CD4-positive, alpha-beta T cell treated with Interleukin-12 subunit alpha and Interleukin-12 subunit beta, for 1 hour (primary cell): ENCODE data around the gene TRAK1.

Source experiments
- DNase-seq: peaks from one replicate; pipeline ENCODE4 v3.0.0-alpha.2; 2020

The TRAK1 gene

GRCh38 chr3:42262525-42262924 is 171.4 kb downstream of the TRAK1 start:
- DNase-seq, result no peak

GRCh38 chr3:42263354-42264346 is 172.5 kb downstream of the TRAK1 start:
- DNase-seq, result no peak

GRCh38 chr3:42264399-42265058 is 173.4 kb downstream of the TRAK1 start:
- no peak for DNase-seq

GRCh38 chr3:42265059-42265991 is 174.2 kb downstream of the TRAK1 start:
- no peak for DNase-seq

GRCh38 chr3:42266085-42266484 is 174.9 kb downstream of the TRAK1 start, which contains the start of gene CCK:
Gene CCK, minus strand, starts transcription at chr3:42266185. Its CDS starts 2,555 bp downstream, at chr3:42263630.
- DNase-seq, result no peak

GRCh38 chr3:42267878-42268277 is 176.7 kb downstream of the TRAK1 start:
- no peak for DNase-seq

- DNase-seq, result no peak
Measured at GRCh38 chr3:42269647-42270046, 178.5 kb downstream of the TRAK1 start.

GRCh38 chr3:42270561-42270960 is 179.4 kb downstream of the TRAK1 start:
- DNase-seq, result no peak

- DNase-seq, result no peak
Measured at GRCh38 chr3:42271786-42272185, 180.6 kb downstream of the TRAK1 start.

GRCh38 chr3:42273361-42273760 is 182.2 kb downstream of the TRAK1 start:
- DNase-seq, result no peak

GRCh38 chr3:42274266-42274665 is 183.1 kb downstream of the TRAK1 start:
- no peak for DNase-seq

- no peak for DNase-seq
Measured at GRCh38 chr3:42275217-42275616, 184.1 kb downstream of the TRAK1 start.
